H1 (cell line): ENCODE data around the gene NNMT. TPM values are rescaled to one million over a fixed set of nuclear protein-coding genes. Genes with fewer than 3 reads are reported as not detected.

Experiments
- CTCF ChIA-PET: fragments of 300-600 bp; sonication (Branson Sonifier 250); formaldehyde crosslinking; loops from one replicate; lab custom pipeline; 2021; ENCODE audit not compliant: partially characterized antibody; lab: Charles Lee
- POLR2A ChIA-PET: fragments of 300-600 bp; sonication (Branson Sonifier 250); formaldehyde crosslinking; loops from one replicate; lab custom pipeline; 2021; ENCODE audit warnings: inconsistent platforms; ENCODE audit not compliant: partially characterized antibody; lab: Charles Lee
- DNase-seq, 2 experiments: peaks; one replicate each; pipeline versions ENCODE4 v3.0.0 to v3.0.0-alpha.2; 2010 to 2022; ENCODE audit warnings: low spot score in 2 of 2, low read depth in 1 of 2, mixed read lengths in 1 of 2
- FAIRE-seq: peaks from 2 replicates; lab custom pipeline; 2011; peaks lifted over from hg19 to GRCh38; lab: Jason Lieb, UNC
- H2AFZ ChIP-seq: 2 replicates; pipeline ENCODE4 v1.8.1; 2012; ENCODE audit warnings: low read length, inconsistent platforms
- H2AK5ac ChIP-seq: 2 replicates; pipeline ENCODE4 v1.6.1; 2013; ENCODE audit warnings: low read depth, low read length
- H2BK120ac ChIP-seq: replicated peaks from 2 replicates; pipeline ENCODE3; 2013; ENCODE audit warnings: low read depth, low read length, inconsistent platforms
- H2BK12ac ChIP-seq: 2 replicates; pipeline ENCODE4 v1.6.1; 2013; ENCODE audit warnings: low read depth, low read length
- H2BK15ac ChIP-seq: 2 replicates; pipeline ENCODE4 v1.6.1; 2013; ENCODE audit warnings: low read length
- H2BK20ac ChIP-seq: 2 replicates; pipeline ENCODE4 v1.6.1; 2013; ENCODE audit warnings: low read length
- H2BK5ac ChIP-seq: 2 replicates; pipeline ENCODE4 v1.6.1; 2013; ENCODE audit warnings: low read depth, low read length
- H3K14ac ChIP-seq: 2 replicates; pipeline ENCODE4 v1.6.1; 2013; ENCODE audit warnings: inconsistent platforms; ENCODE audit not compliant: insufficient read length
- H3K18ac ChIP-seq: 2 replicates; pipeline ENCODE4 v1.6.1; 2013; ENCODE audit warnings: low read length; ENCODE audit errors: extremely low read depth
- H3K23ac ChIP-seq: 2 replicates; pipeline ENCODE4 v1.6.1; 2013; ENCODE audit warnings: inconsistent platforms; ENCODE audit not compliant: insufficient read length
- H3K23me2 ChIP-seq: 2 replicates; pipeline ENCODE4 v1.6.1; 2013; ENCODE audit warnings: low read depth, low read length
- H3K27ac ChIP-seq: 2 replicates; pipeline ENCODE4 v1.6.1; 2011; ENCODE audit warnings: low read depth, low read length, inconsistent platforms
- H3K27me3 ChIP-seq, 4 experiments: replicated peaks in 1 of 4; 1 replicate in 1 of 4; 2 replicates in 3 of 4; pipeline versions ENCODE4 v1.6.1 to v1.8.1; 2011 to 2013; ENCODE audit warnings: low read length in 3 of 4, mild to moderate bottlenecking in 3 of 4, inconsistent platforms in 2 of 4, mixed read lengths in 2 of 4, moderate library complexity in 1 of 4; ENCODE audit not compliant: control insufficient read depth in 3 of 4, insufficient read depth in 3 of 4; ENCODE audit errors: extremely low read depth in 1 of 4
- H3K36me3 ChIP-seq, 4 experiments: 2 replicates each; pipeline versions ENCODE4 v1.6.1 to v1.8.1; 2011 to 2013; ENCODE audit warnings: mild to moderate bottlenecking in 4 of 4, low read length in 3 of 4, moderate library complexity in 2 of 4, control low read depth in 1 of 4, inconsistent platforms in 1 of 4; ENCODE audit not compliant: insufficient read depth in 4 of 4, control insufficient read depth in 2 of 4
- H3K4ac ChIP-seq: replicated peaks from 2 replicates; pipeline ENCODE3; 2013; ENCODE audit warnings: low read length, low read depth, mixed read lengths, inconsistent platforms; ENCODE audit not compliant: insufficient read length
- H3K4me1 ChIP-seq, 4 experiments: replicated peaks in 1 of 4; 1 replicate in 1 of 4; 2 replicates in 3 of 4; pipeline versions ENCODE4 v1.6.1 to v1.8.1; 2011 to 2013; ENCODE audit warnings: low read length in 3 of 4, inconsistent platforms in 2 of 4, mixed read lengths in 1 of 4; ENCODE audit not compliant: insufficient read depth in 4 of 4, control insufficient read depth in 3 of 4
- H3K4me2 ChIP-seq, 2 experiments: 2 replicates each; pipeline versions ENCODE4 v1.6.1 to v1.8.1; 2011 to 2013; ENCODE audit warnings: low read depth in 2 of 2, low read length in 2 of 2, control low read depth in 1 of 2, inconsistent platforms in 1 of 2, mild to moderate bottlenecking in 1 of 2; ENCODE audit not compliant: insufficient read depth in 1 of 2
- H3K4me3 ChIP-seq, 4 experiments: fragments of 200-600, 300-600 bp in 1 of 4; sonication (generic), shearing (Covaris generic), sonication (Bioruptor Twin) in 1 of 4; 2 replicates each; pipeline versions ENCODE4 v1.5.1 to v1.8.1; 2011 to 2016; ENCODE audit warnings: low read length in 4 of 4, low read depth in 3 of 4, control low read depth in 2 of 4, inconsistent platforms in 2 of 4, mild to moderate bottlenecking in 2 of 4, mixed read lengths in 1 of 4, moderate library complexity in 1 of 4; ENCODE audit not compliant: insufficient read depth in 2 of 4; ENCODE audit errors: extremely low read depth in 1 of 4
- H3K56ac ChIP-seq: replicated peaks from 2 replicates; pipeline ENCODE3; 2013; ENCODE audit warnings: low read depth, mild to moderate bottlenecking, mixed read lengths, low read length, inconsistent platforms; ENCODE audit not compliant: insufficient read length
- H3K79me1 ChIP-seq: 2 replicates; pipeline ENCODE4 v1.6.1; 2013; ENCODE audit warnings: low read depth, low read length, control low read depth
- H3K79me2 ChIP-seq, 2 experiments: 2 replicates each; pipeline versions ENCODE4 v1.6.1 to v1.8.1; 2012 to 2013; ENCODE audit warnings: low read length in 2 of 2, mild to moderate bottlenecking in 2 of 2, inconsistent platforms in 1 of 2; ENCODE audit not compliant: insufficient read depth in 2 of 2, control insufficient read depth in 1 of 2
- H3K9ac ChIP-seq, 4 experiments: replicated peaks in 1 of 4; 1 replicate in 1 of 4; 2 replicates in 3 of 4; pipeline versions ENCODE4 v1.6.1 to v1.8.1; 2011 to 2013; ENCODE audit warnings: low read depth in 3 of 4, low read length in 3 of 4, control low read depth in 2 of 4, mild to moderate bottlenecking in 2 of 4, moderate library complexity in 2 of 4, inconsistent platforms in 1 of 4; ENCODE audit errors: extremely low read depth in 1 of 4
- H3K9me3 ChIP-seq, 2 experiments: 2 replicates each; pipeline versions ENCODE4 v1.6.1 to v1.8.1; 2012 to 2013; ENCODE audit warnings: mild to moderate bottlenecking in 2 of 2, moderate library complexity in 2 of 2, control low read depth in 1 of 2, inconsistent platforms in 1 of 2, low read depth in 1 of 2, low read length in 1 of 2, mixed read lengths in 1 of 2; ENCODE audit not compliant: insufficient read depth in 2 of 2
- H4K20me1 ChIP-seq, 2 experiments: replicated peaks in 1 of 2; 2 replicates each; pipeline versions ENCODE3 to v1.8.1; 2011 to 2013; ENCODE audit warnings: inconsistent platforms in 2 of 2, low read length in 2 of 2, mild to moderate bottlenecking in 1 of 2; ENCODE audit not compliant: insufficient read depth in 2 of 2, control insufficient read depth in 1 of 2
- H4K5ac ChIP-seq: 2 replicates; pipeline ENCODE4 v1.6.1; 2013; ENCODE audit warnings: low read length, low read depth, mixed read lengths, inconsistent platforms; ENCODE audit not compliant: insufficient read length
- H4K8ac ChIP-seq: 2 replicates; pipeline ENCODE4 v1.8.0; 2013; ENCODE audit warnings: mild to moderate bottlenecking, moderate library complexity, low read length, inconsistent platforms; ENCODE audit not compliant: insufficient read depth; ENCODE audit errors: extremely low read depth
- H4K91ac ChIP-seq: replicated peaks from 2 replicates; pipeline ENCODE3; 2013; ENCODE audit warnings: low read length, mixed read lengths, inconsistent platforms; ENCODE audit not compliant: insufficient read length
- CTBP2 ChIP-seq: IDR thresholded peaks from 2 replicates; pipeline ENCODE4 v1.7.0; 2011; ENCODE audit warnings: borderline replicate concordance, mild to moderate bottlenecking, moderate library complexity, mixed read lengths, low read length; ENCODE audit not compliant: insufficient read depth, insufficient read length
- NRF1 ChIP-seq: IDR thresholded peaks from 2 replicates; pipeline ENCODE4 v1.6.1; 2011; ENCODE audit warnings: mild to moderate bottlenecking, low read depth, low read length, improper control_type of control experiment
- SP4 ChIP-seq: IDR thresholded peaks from 2 replicates; pipeline ENCODE4 v1.6.1; 2012; ENCODE audit warnings: low read length, inconsistent platforms
- TCF12 ChIP-seq: IDR thresholded peaks from 2 replicates; pipeline ENCODE4 v1.6.1; 2011; ENCODE audit warnings: low read depth, mild to moderate bottlenecking, low read length
- WGBS, 2 experiments: shearing (Covaris generic) in 1 of 2; methylation state at CpG; one replicate each; pipeline versions ENCODE4 v1.1.6 to v1.1.7; 2013 to 2015; ENCODE audit warnings: low lambda C conversion rate in 2 of 2, mixed read lengths in 2 of 2, inconsistent platforms in 1 of 2, low coverage in 1 of 2, missing lambda C conversion rate in 1 of 2; ENCODE audit not compliant: insufficient replicate concordance in 2 of 2, insufficient coverage in 1 of 2, insufficient read length in 1 of 2; ENCODE audit errors: extremely low coverage in 1 of 2, missing lambda C conversion rate in 1 of 2; 5-methylcytosine and 5-hydroxymethylcytosine counted together
- polyA plus RNA-seq, 7 experiments: library from polyadenylated mRNA; depleted of rRNA in 3 of 7; stranded (reverse) in 5 of 7; unstranded in 2 of 7; fragments of >200 nt in 5 of 7; fragments of 200-250 nt in 2 of 7; gene quantifications; 1 replicate in 5 of 7; 2 replicates in 1 of 7; 4 replicates in 1 of 7; pipeline versions ENCODE4 v1.2.1 to v1.2.3, GENCODE V29; 2011 to 2013; ENCODE audit warnings: missing spikeins in 2 of 7, mixed read lengths in 2 of 7
- total RNA-seq: library from RNA; stranded (reverse); fragmentation: NEBNext Ultra II Directional; extraction: Animal tissue kit (Norgen Biotek cat#: 25700); gene quantifications from 2 replicates; pipeline ENCODE4 v1.2.1, GENCODE V29; 2021

NNMT gene
- total and polyA plus RNA-seq, 2 of the 8 experiments (the other 6 are each of a cell fraction or from before 2014, with no cell fraction given): not detected

- Histone ChIP-seq H3K9me3 (no peaks in the 10 kb centered on the region), H2BK20ac (no peak overlapping the region), H4K8ac (no peak overlapping the region), H2BK15ac (no peak overlapping the region), H3K36me3 (no peaks in the 10 kb centered on the region), H2AK5ac (no peak overlapping the region), H3K27ac (no peak overlapping the region), H2BK5ac (no peak overlapping the region), H3K4ac (no peak overlapping the region), H3K79me1 (no peaks in the 10 kb centered on the region), H3K79me2 (no peaks in the 10 kb centered on the region), H3K14ac (no peak overlapping the region), H3K23ac (no peak overlapping the region), H3K23me2 (no peaks in the 10 kb centered on the region), H2AFZ (no peak overlapping the region), H3K18ac (no peak overlapping the region), H3K4me1 (peaks cover 0 to 4% (median 0%) of the 10 kb centered on the region in 4 experiments; a peak in 2 of 7 replicates), H3K4me2 (no peak overlapping the region), H3K9ac (no peak overlapping the region), H3K56ac (no peak overlapping the region), H4K20me1 (no peaks in the 10 kb centered on the region), H3K27me3 (peaks cover 0 to 1% (median 0%) of the 10 kb centered on the region in 4 experiments; a peak in 1 of 7 replicates), H3K4me3 (no peak overlapping the region), H2BK12ac (no peak overlapping the region), H4K91ac (no peak overlapping the region), H2BK120ac (no peak overlapping the region), H4K5ac (no peak overlapping the region)
- TF ChIP-seq NRF1 (no peak), CTBP2 (no peak), TCF12 (no peak), SP4 (no peak)
- ChIA-PET POLR2A (no interaction called here), CTCF (interaction anchor here (0.9 to 12.4 kb wide), 8 partner anchors 9 to 461 kb away, joined by 3 to 123 read pairs (median 6); no protein-coding TSS in a partner anchor)
- WGBS, 2 experiments: 94% methylated on average over 11 of the region's 11 CpGs; no CpG with 5 or more reads in 1 of the 2 experiments
- no peak for FAIRE-seq
- DNase-seq: peak in 1 of 2 experiments; percentile 11
Measured at GRCh38 chr11:114277637-114278341, 18.4 kb upstream of the NNMT start.
